Measurements from ENCODE around the gene CYP26B1.

GRCh38 chr2:72098935-72099334 lies 48.7 kb downstream of the CYP26B1 start:
- TF ChIP-seq CTCF (IDR thresholded peaks at IDR 0.05; ENCODE audit: insufficient read depth, low read depth, low read length) (no peak), EZH2 (IDR thresholded peaks at IDR 0.05; ENCODE audit: insufficient read depth, low read length) (no peak)

Measured in astrocyte (in vitro differentiated cells and primary cell).